Tibial nerve (tissue), 3 donors: ENCODE measurements around the gene TGIF2.

Experiments
- EP300 ChIP-seq, 2 donors: sonication (generic); formaldehyde crosslinking; IDR thresholded peaks; one replicate each; pipeline ENCODE4 v1.6.1; 2017; ENCODE audit warnings: antibody characterized with exemption in 2 of 2, mild to moderate bottlenecking in 1 of 2
- POLR2A ChIP-seq, 2 donors: fragments of 450-650 bp; IDR thresholded peaks; one replicate each; pipeline ENCODE4 v1.6.1; 2017; ENCODE audit warnings: antibody characterized with exemption in 2 of 2, mild to moderate bottlenecking in 2 of 2, moderate library complexity in 2 of 2

GRCh38 chr20:36642136-36642535 is 68.7 kb downstream of the TGIF2 start:
- TF ChIP-seq EP300 (IDR thresholded peaks at IDR 0.05) (no peak), POLR2A (IDR thresholded peaks at IDR 0.05) (no peak)
